ENCODE measurements around the gene RPL19. TPM values are rescaled to one million over a fixed set of nuclear protein-coding genes. Genes with fewer than 3 reads are reported as not detected.

Gene RPL19
- total RNA-seq (1,000 to 10,000 TPM; 1,114 to 2,498 (median 1,672) TPM), polyA plus RNA-seq (1,000 to 10,000 TPM; 3,254 to 4,546 (median 3,773) TPM)
- long read RNA-seq, donor 1, transcript RPL19-201 (6 exons, 737 nt) = major isoform, 351 of 591 reads
- long read RNA-seq, donor 1, transcript RPL19-206 (3 exons, 402 nt) = minor isoform, 6 of 591 reads
- long read RNA-seq, donor 1, partial matches to known transcripts = 228 of 591 reads
- long read RNA-seq, donor 1, other reads (novel, unspliced or antisense) = 6 of 591 reads
- long read RNA-seq, donor 2, transcript RPL19-201 (6 exons, 737 nt) = major isoform, 481 of 681 reads
- long read RNA-seq, donor 2, partial matches to known transcripts = 177 of 681 reads
- long read RNA-seq, donor 2, other reads (novel, unspliced or antisense) = 19 of 681 reads
- long read RNA-seq, donor 3, transcript RPL19-201 (6 exons, 737 nt) = major isoform, 466 of 827 reads
- long read RNA-seq, donor 3, partial matches to known transcripts = 332 of 827 reads
- long read RNA-seq, donor 3, other reads (novel, unspliced or antisense) = 25 of 827 reads
- long read RNA-seq, donor 4, transcript RPL19-201 (6 exons, 737 nt) = major isoform, 80 of 141 reads
- long read RNA-seq, donor 4, partial matches to known transcripts = 60 of 141 reads
- long read RNA-seq, donor 4, other reads (novel, unspliced or antisense) = 0 of 141 reads
- long read RNA-seq, donor 5, transcript RPL19-201 (6 exons, 737 nt) = major isoform, 711 of 1,140 reads
- long read RNA-seq, donor 5, partial matches to known transcripts = 393 of 1,140 reads
- long read RNA-seq, donor 5, other reads (novel, unspliced or antisense) = 29 of 1,140 reads
- long read RNA-seq, donor 6, transcript RPL19-206 (3 exons, 402 nt) = minor isoform, 6 of 2,089 reads
- long read RNA-seq, donor 6, transcript RPL19-204 (6 exons, 690 nt) = minor isoform, 5 of 2,089 reads
- long read RNA-seq, donor 6, transcript RPL19-201 (6 exons, 737 nt) = major isoform, 1,383 of 2,089 reads
- long read RNA-seq, donor 6, partial matches to known transcripts = 638 of 2,089 reads
- long read RNA-seq, donor 6, other reads (novel, unspliced or antisense) = 55 of 2,089 reads
- long read RNA-seq, donor 7, transcript RPL19-201 (6 exons, 737 nt) = major isoform, 800 of 1,385 reads
- long read RNA-seq, donor 7, transcript RPL19-204 (6 exons, 690 nt) = minor isoform, 5 of 1,385 reads
- long read RNA-seq, donor 7, partial matches to known transcripts = 548 of 1,385 reads
- long read RNA-seq, donor 7, other reads (novel, unspliced or antisense) = 29 of 1,385 reads
- long read RNA-seq, donor 8, transcript RPL19-201 (6 exons, 737 nt) = major isoform, 791 of 1,348 reads
- long read RNA-seq, donor 8, transcript RPL19-204 (6 exons, 690 nt) = minor isoform, 6 of 1,348 reads
- long read RNA-seq, donor 8, transcript RPL19-206 (3 exons, 402 nt) = minor isoform, 7 of 1,348 reads
- long read RNA-seq, donor 8, partial matches to known transcripts = 498 of 1,348 reads
- long read RNA-seq, donor 8, other reads (novel, unspliced or antisense) = 44 of 1,348 reads
- long read RNA-seq, donor 9, transcript RPL19-201 (6 exons, 737 nt) = major isoform, 722 of 1,300 reads
- long read RNA-seq, donor 9, transcript RPL19-206 (3 exons, 402 nt) = minor isoform, 6 of 1,300 reads
- long read RNA-seq, donor 9, partial matches to known transcripts = 535 of 1,300 reads
- long read RNA-seq, donor 9, other reads (novel, unspliced or antisense) = 36 of 1,300 reads
- long read RNA-seq, donor 10, transcript RPL19-201 (6 exons, 737 nt) = major isoform, 332 of 504 reads
- long read RNA-seq, donor 10, partial matches to known transcripts = 168 of 504 reads
- long read RNA-seq, donor 10, other reads (novel, unspliced or antisense) = 0 of 504 reads

DNA sequence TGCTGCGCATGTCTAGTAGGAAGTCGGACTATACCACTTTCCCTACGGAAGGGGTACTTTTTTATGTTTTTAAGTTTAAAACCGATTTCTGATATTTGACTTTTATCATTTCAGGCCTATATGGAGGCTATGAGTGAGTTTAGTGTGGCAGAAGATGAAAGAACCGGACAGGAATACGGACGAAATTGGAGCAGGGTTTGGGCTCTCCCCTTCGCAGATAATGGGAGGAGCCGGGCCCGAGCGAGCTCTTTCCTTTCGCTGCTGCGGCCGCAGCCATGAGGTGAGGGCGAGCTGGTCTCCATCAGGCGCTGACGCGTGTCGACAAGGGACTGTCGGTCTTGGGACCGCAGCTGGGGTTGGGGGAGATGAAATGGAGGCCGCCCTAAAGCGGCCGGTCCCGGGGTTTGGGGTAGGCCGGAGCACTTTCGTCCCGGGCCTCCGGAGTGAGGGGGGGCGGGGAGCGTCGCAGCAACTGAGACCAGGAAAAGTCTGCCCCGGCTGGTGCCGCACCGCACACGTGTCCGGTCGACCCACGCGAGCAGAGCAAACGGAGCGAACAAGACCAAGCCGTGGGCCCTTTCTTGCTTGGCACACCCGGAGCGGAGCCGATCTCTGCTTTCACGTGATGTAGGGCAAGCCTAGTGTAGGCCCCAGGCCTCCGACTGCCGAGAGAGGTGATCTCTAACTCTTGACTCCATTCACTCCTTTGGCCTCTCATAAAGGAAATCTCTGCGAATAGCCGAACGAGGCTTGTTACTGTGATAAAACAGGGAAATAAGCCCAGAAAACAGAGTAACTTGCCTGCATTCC, at the start of gene RPL19:
TSS of gene RPL19 (plus strand) at position 214 of the 810 bp plus-strand sequence. CDS start at position 276, 62 bp downstream.
- H3K36me3 ChIP-seq = peaks cover 40 to 42% (median 41%) of the 10 kb centered on the region in 4 donors
- H3K27me3 ChIP-seq = no peaks in the 10 kb centered on the region
- WGBS, 5 donors = 0 to 1% (median 1%) methylated on average over 19 to 52 of the region's 52 CpGs
- intact Hi-C loops (cut with DNase I; ENCODE audit: low total_unique reads) = no loop called here
- peaks cover 38 to 69% (median 57%) of the 10 kb centered on the region in 4 donors for H3K4me1 ChIP-seq
- H3K4me3 ChIP-seq = peak within 1 kb of the TSS; percentile 82 to 92 (median 87)
- H3K9me3 ChIP-seq = no peaks in the 10 kb centered on the region
- DNase-seq = peak in 1 of 2 donors; percentile 81
- peak within 1 kb of the TSS; percentile 94 to 97 (median 96) for H3K27ac ChIP-seq
- TF ChIP-seq POLR2A (IDR thresholded peaks at IDR 0.05) (no peak), POLR2AphosphoS5 (IDR thresholded peaks at IDR 0.05) (peak in 2 of 3 donors; percentile 72 to 76), EP300 (IDR thresholded peaks at IDR 0.05) (no peak)
- TF ChIP-seq, protein P1, sequence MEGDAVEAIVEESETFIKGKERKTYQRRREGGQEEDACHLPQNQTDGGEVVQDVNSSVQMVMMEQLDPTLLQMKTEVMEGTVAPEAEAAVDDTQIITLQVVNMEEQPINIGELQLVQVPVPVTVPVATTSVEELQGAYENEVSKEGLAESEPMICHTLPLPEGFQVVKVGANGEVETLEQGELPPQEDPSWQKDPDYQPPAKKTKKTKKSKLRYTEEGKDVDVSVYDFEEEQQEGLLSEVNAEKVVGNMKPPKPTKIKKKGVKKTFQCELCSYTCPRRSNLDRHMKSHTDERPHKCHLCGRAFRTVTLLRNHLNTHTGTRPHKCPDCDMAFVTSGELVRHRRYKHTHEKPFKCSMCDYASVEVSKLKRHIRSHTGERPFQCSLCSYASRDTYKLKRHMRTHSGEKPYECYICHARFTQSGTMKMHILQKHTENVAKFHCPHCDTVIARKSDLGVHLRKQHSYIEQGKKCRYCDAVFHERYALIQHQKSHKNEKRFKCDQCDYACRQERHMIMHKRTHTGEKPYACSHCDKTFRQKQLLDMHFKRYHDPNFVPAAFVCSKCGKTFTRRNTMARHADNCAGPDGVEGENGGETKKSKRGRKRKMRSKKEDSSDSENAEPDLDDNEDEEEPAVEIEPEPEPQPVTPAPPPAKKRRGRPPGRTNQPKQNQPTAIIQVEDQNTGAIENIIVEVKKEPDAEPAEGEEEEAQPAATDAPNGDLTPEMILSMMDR (IDR thresholded peaks at IDR 0.05) = no peak

- H3K9me3 ChIP-seq = no peaks in the 10 kb centered on the region
- peaks cover 0 to 33% (median 23%) of the 10 kb centered on the region in 3 donors for H3K27me3 ChIP-seq
- H3K4me1 ChIP-seq = peaks cover 21 to 42% (median 32%) of the 10 kb centered on the region in 4 donors
- TF ChIP-seq, protein P1 (IDR thresholded peaks at IDR 0.05) = no peak
- TF ChIP-seq POLR2A (IDR thresholded peaks at IDR 0.05) = no peak
- TF ChIP-seq POLR2AphosphoS5 (IDR thresholded peaks at IDR 0.05) = no peak
- TF ChIP-seq EP300 (IDR thresholded peaks at IDR 0.05) = no peak
- no peaks in the 10 kb centered on the region for H3K36me3 ChIP-seq
- intact Hi-C loops (cut with DNase I; ENCODE audit: low total_unique reads) = loop anchor here (5.0 kb wide), 2 partner anchors 78 to 168 kb away; no protein-coding TSS in a partner anchor
- WGBS, 5 donors = 33 to 43% (median 36%) methylated on average over 3 to 5 of the region's 5 CpGs
- DNase-seq = no peak
- peak overlapping the region in 2 of 5 donors; percentile 91 to 96 for H3K27ac ChIP-seq
- peak overlapping the region; percentile 46 to 96 (median 58) for H3K4me3 ChIP-seq
These were observed 49.3 kb upstream of the RPL19 start for GRCh38 chr17:39150795-39151149.

All from stomach (tissue), 19 donors.